MCF 10A (cell line): ENCODE results near the gene SMOC2. TPM values are rescaled to one million over a fixed set of nuclear protein-coding genes. Genes with fewer than 3 reads are reported as not detected.

Experiments used
- BruUV-seq: library from RNA; stranded (reverse); fragments of 400-500 nt; replicated peaks from 2 replicates; lab custom pipeline; 2021; lab: Mats Ljungman, UMichigan
- CTCF ChIA-PET: fragments of 300-600 bp; sonication (Branson Sonifier 250); formaldehyde crosslinking; extraction: SDS; loops from one replicate; lab custom pipeline; 2021; ENCODE audit warnings: antibody characterized with exemption, inconsistent platforms; lab: Yijun Ruan, JAX
- POLR2A ChIA-PET: fragments of 300-600, 350-650 bp; sonication (Branson Sonifier 250); formaldehyde crosslinking; extraction: SDS; loops from one replicate; lab custom pipeline; 2020; ENCODE audit warnings: antibody characterized with exemption, inconsistent platforms; lab: Yijun Ruan, JAX
- DNase-seq: peaks from one replicate; pipeline ENCODE4 v3.0.0-alpha.2; 2018; ENCODE audit not compliant: unreplicated experiment
- H3K27ac Mint-ChIP-seq: one replicate; pipeline ENCODE4 v1.8.0; 2022; ENCODE audit warnings: mild to moderate bottlenecking, low read depth, mixed read lengths; ENCODE audit not compliant: unreplicated experiment
- H3K27me3 Mint-ChIP-seq: one replicate; pipeline ENCODE4 v1.8.0; 2022; ENCODE audit warnings: mixed read lengths; ENCODE audit not compliant: insufficient read depth, unreplicated experiment
- H3K36me3 Mint-ChIP-seq: one replicate; pipeline ENCODE4 v1.8.0; 2022; ENCODE audit warnings: mild to moderate bottlenecking, moderate library complexity, mixed read lengths; ENCODE audit not compliant: insufficient read depth, unreplicated experiment
- H3K4me1 Mint-ChIP-seq: one replicate; pipeline ENCODE4 v1.8.0; 2022; ENCODE audit warnings: mixed read lengths; ENCODE audit not compliant: insufficient read depth, unreplicated experiment
- H3K4me3 Mint-ChIP-seq: one replicate; pipeline ENCODE4 v1.8.0; 2022; ENCODE audit warnings: mild to moderate bottlenecking, moderate library complexity, mixed read lengths; ENCODE audit not compliant: unreplicated experiment
- H3K9me3 Mint-ChIP-seq: one replicate; pipeline ENCODE4 v1.8.0; 2022; ENCODE audit warnings: mixed read lengths; ENCODE audit not compliant: unreplicated experiment
- intact Hi-C: fragments of 100-400 bp; cut with micrococcal nuclease; formaldehyde crosslinking; loops from 2 replicates; pipeline ENCODE4 v1.14.1; 2022
- total RNA-seq: library from RNA; stranded (reverse); gene quantifications from 2 replicates; pipeline ENCODE4 v1.2.3, GENCODE V29; 2022
- TF ChIP-seq, protein P1 (sequence below): fragments of 200-600 bp; IDR thresholded peaks from one replicate; pipeline ENCODE4 v1.8.0; 2022; ENCODE audit warnings: antibody characterized with exemption, mild to moderate bottlenecking; ENCODE audit not compliant: unreplicated experiment

SMOC2 gene
- total RNA-seq, 1 experiment from 2014 or later, result not detected

- POLR2A ChIA-PET, result no interaction called here
- no peak overlapping the region for H3K27ac Mint-ChIP-seq
These were observed 161.6 kb downstream of the SMOC2 start for GRCh38 chr6:168602576-168602975.

DNA sequence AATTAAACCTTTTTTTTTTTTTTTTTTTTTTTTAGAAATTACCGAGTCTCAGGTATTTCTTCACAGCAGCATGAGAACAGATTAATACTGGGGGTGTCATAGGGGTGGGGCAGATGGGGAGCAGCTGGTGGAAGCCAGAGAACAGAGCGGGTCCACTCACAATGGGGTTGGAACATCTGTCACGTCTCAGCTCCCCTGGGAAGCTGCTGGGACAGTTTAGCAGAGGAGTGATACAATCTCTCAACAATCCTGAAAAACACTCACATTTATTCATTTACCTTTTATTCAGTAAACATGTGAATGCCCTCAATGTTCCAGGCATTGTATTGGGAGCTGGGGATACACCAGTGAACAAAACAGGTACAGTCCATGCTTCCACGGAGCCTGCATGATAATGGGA, 162.2 kb downstream of the SMOC2 start:
- no peak for DNase-seq
- TF ChIP-seq, protein P1, sequence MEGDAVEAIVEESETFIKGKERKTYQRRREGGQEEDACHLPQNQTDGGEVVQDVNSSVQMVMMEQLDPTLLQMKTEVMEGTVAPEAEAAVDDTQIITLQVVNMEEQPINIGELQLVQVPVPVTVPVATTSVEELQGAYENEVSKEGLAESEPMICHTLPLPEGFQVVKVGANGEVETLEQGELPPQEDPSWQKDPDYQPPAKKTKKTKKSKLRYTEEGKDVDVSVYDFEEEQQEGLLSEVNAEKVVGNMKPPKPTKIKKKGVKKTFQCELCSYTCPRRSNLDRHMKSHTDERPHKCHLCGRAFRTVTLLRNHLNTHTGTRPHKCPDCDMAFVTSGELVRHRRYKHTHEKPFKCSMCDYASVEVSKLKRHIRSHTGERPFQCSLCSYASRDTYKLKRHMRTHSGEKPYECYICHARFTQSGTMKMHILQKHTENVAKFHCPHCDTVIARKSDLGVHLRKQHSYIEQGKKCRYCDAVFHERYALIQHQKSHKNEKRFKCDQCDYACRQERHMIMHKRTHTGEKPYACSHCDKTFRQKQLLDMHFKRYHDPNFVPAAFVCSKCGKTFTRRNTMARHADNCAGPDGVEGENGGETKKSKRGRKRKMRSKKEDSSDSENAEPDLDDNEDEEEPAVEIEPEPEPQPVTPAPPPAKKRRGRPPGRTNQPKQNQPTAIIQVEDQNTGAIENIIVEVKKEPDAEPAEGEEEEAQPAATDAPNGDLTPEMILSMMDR, result no peak
- CTCF ChIA-PET, result no interaction called here
- intact Hi-C loops, result no loop called here
- Mint-ChIP-seq H3K36me3 (no peaks in the 10 kb centered on the region), H3K4me1 (peaks cover 5% of the 10 kb centered on the region), H3K27me3 (peaks cover 49% of the 10 kb centered on the region), H3K9me3 (peaks cover 13% of the 10 kb centered on the region), H3K4me3 (no peak overlapping the region), H3K27ac (no peak overlapping the region)
- no TSS peak for BruUV-seq
- POLR2A ChIA-PET, result no interaction called here

More at GRCh38 chr6:168602576-168602975, 161.6 kb downstream of the SMOC2 start:
- CTCF ChIA-PET, result no interaction called here
- BruUV-seq, result no TSS peak
- intact Hi-C loops, result no loop called here
- no peak for DNase-seq
- Mint-ChIP-seq H3K27me3 (peaks cover 56% of the 10 kb centered on the region), H3K4me1 (peaks cover 3% of the 10 kb centered on the region), H3K9me3 (peaks cover 13% of the 10 kb centered on the region), H3K36me3 (no peaks in the 10 kb centered on the region), H3K4me3 (no peak overlapping the region)
- TF ChIP-seq, protein P1, result no peak

GRCh38 chr6:168605964-168606363, 165.0 kb downstream of the SMOC2 start:
- no peaks in the 10 kb centered on the region for H3K9me3 Mint-ChIP-seq
- DNase-seq, result no peak
- H3K36me3 Mint-ChIP-seq, result no peaks in the 10 kb centered on the region
- intact Hi-C loops, result no loop called here
- H3K4me1 Mint-ChIP-seq, result peaks cover 15% of the 10 kb centered on the region
- BruUV-seq, result no TSS peak
- TF ChIP-seq, protein P1, result no peak
- ChIA-PET CTCF (no interaction called here), POLR2A (no interaction called here)
- no peak overlapping the region for H3K4me3 Mint-ChIP-seq
- no peak overlapping the region for H3K27ac Mint-ChIP-seq
- peaks cover 31% of the 10 kb centered on the region for H3K27me3 Mint-ChIP-seq

- TF ChIP-seq, protein P1, result no peak
- ChIA-PET POLR2A (no interaction called here), CTCF (no interaction called here)
- H3K27me3 Mint-ChIP-seq, result peaks cover 31% of the 10 kb centered on the region
- BruUV-seq, result no TSS peak
- no peaks in the 10 kb centered on the region for H3K36me3 Mint-ChIP-seq
- H3K4me1 Mint-ChIP-seq, result peaks cover 15% of the 10 kb centered on the region
- intact Hi-C loops, result no loop called here
- no peaks in the 10 kb centered on the region for H3K9me3 Mint-ChIP-seq
- H3K27ac Mint-ChIP-seq, result no peak overlapping the region
- no peak for DNase-seq
- H3K4me3 Mint-ChIP-seq, result no peak overlapping the region
These were observed 165.7 kb downstream of the SMOC2 start for GRCh38 chr6:168606722-168607121.
